H1 (cell line): ENCODE results near the gene KCTD8. TPM values are rescaled to one million over a fixed set of nuclear protein-coding genes. Genes with fewer than 3 reads are reported as not detected.

Source experiments
- CTCF ChIA-PET: fragments of 300-600 bp; sonication (Branson Sonifier 250); formaldehyde crosslinking; loops from one replicate; lab custom pipeline; 2021; ENCODE audit not compliant: partially characterized antibody; lab: Charles Lee
- POLR2A ChIA-PET: fragments of 300-600 bp; sonication (Branson Sonifier 250); formaldehyde crosslinking; loops from one replicate; lab custom pipeline; 2021; ENCODE audit warnings: inconsistent platforms; ENCODE audit not compliant: partially characterized antibody; lab: Charles Lee
- DNase-seq, 2 experiments: peaks; one replicate each; pipeline versions ENCODE4 v3.0.0 to v3.0.0-alpha.2; 2010 to 2022; ENCODE audit warnings: low spot score in 2 of 2, low read depth in 1 of 2, mixed read lengths in 1 of 2
- FAIRE-seq: peaks from 2 replicates; lab custom pipeline; 2011; peaks lifted over from hg19 to GRCh38; lab: Jason Lieb, UNC
- H2AFZ ChIP-seq: 2 replicates; pipeline ENCODE4 v1.8.1; 2012; ENCODE audit warnings: low read length, inconsistent platforms
- H2AK5ac ChIP-seq: 2 replicates; pipeline ENCODE4 v1.6.1; 2013; ENCODE audit warnings: low read depth, low read length
- H2BK120ac ChIP-seq: replicated peaks from 2 replicates; pipeline ENCODE3; 2013; ENCODE audit warnings: low read depth, low read length, inconsistent platforms
- H2BK12ac ChIP-seq: 2 replicates; pipeline ENCODE4 v1.6.1; 2013; ENCODE audit warnings: low read depth, low read length
- H2BK15ac ChIP-seq: 2 replicates; pipeline ENCODE4 v1.6.1; 2013; ENCODE audit warnings: low read length
- H2BK20ac ChIP-seq: 2 replicates; pipeline ENCODE4 v1.6.1; 2013; ENCODE audit warnings: low read length
- H2BK5ac ChIP-seq: 2 replicates; pipeline ENCODE4 v1.6.1; 2013; ENCODE audit warnings: low read depth, low read length
- H3K14ac ChIP-seq: 2 replicates; pipeline ENCODE4 v1.6.1; 2013; ENCODE audit warnings: inconsistent platforms; ENCODE audit not compliant: insufficient read length
- H3K18ac ChIP-seq: 2 replicates; pipeline ENCODE4 v1.6.1; 2013; ENCODE audit warnings: low read length; ENCODE audit errors: extremely low read depth
- H3K23ac ChIP-seq: 2 replicates; pipeline ENCODE4 v1.6.1; 2013; ENCODE audit warnings: inconsistent platforms; ENCODE audit not compliant: insufficient read length
- H3K23me2 ChIP-seq: 2 replicates; pipeline ENCODE4 v1.6.1; 2013; ENCODE audit warnings: low read depth, low read length
- H3K27ac ChIP-seq: 2 replicates; pipeline ENCODE4 v1.6.1; 2011; ENCODE audit warnings: low read depth, low read length, inconsistent platforms
- H3K27me3 ChIP-seq, 4 experiments: replicated peaks in 1 of 4; 1 replicate in 1 of 4; 2 replicates in 3 of 4; pipeline versions ENCODE4 v1.6.1 to v1.8.1; 2011 to 2013; ENCODE audit warnings: low read length in 3 of 4, mild to moderate bottlenecking in 3 of 4, inconsistent platforms in 2 of 4, mixed read lengths in 2 of 4, moderate library complexity in 1 of 4; ENCODE audit not compliant: control insufficient read depth in 3 of 4, insufficient read depth in 3 of 4; ENCODE audit errors: extremely low read depth in 1 of 4
- H3K36me3 ChIP-seq, 4 experiments: 2 replicates each; pipeline versions ENCODE4 v1.6.1 to v1.8.1; 2011 to 2013; ENCODE audit warnings: mild to moderate bottlenecking in 4 of 4, low read length in 3 of 4, moderate library complexity in 2 of 4, control low read depth in 1 of 4, inconsistent platforms in 1 of 4; ENCODE audit not compliant: insufficient read depth in 4 of 4, control insufficient read depth in 2 of 4
- H3K4ac ChIP-seq: replicated peaks from 2 replicates; pipeline ENCODE3; 2013; ENCODE audit warnings: low read length, low read depth, mixed read lengths, inconsistent platforms; ENCODE audit not compliant: insufficient read length
- H3K4me1 ChIP-seq, 4 experiments: replicated peaks in 1 of 4; 1 replicate in 1 of 4; 2 replicates in 3 of 4; pipeline versions ENCODE4 v1.6.1 to v1.8.1; 2011 to 2013; ENCODE audit warnings: low read length in 3 of 4, inconsistent platforms in 2 of 4, mixed read lengths in 1 of 4; ENCODE audit not compliant: insufficient read depth in 4 of 4, control insufficient read depth in 3 of 4
- H3K4me2 ChIP-seq, 2 experiments: 2 replicates each; pipeline versions ENCODE4 v1.6.1 to v1.8.1; 2011 to 2013; ENCODE audit warnings: low read depth in 2 of 2, low read length in 2 of 2, control low read depth in 1 of 2, inconsistent platforms in 1 of 2, mild to moderate bottlenecking in 1 of 2; ENCODE audit not compliant: insufficient read depth in 1 of 2
- H3K4me3 ChIP-seq, 4 experiments: fragments of 200-600, 300-600 bp in 1 of 4; sonication (generic), shearing (Covaris generic), sonication (Bioruptor Twin) in 1 of 4; 2 replicates each; pipeline versions ENCODE4 v1.5.1 to v1.8.1; 2011 to 2016; ENCODE audit warnings: low read length in 4 of 4, low read depth in 3 of 4, control low read depth in 2 of 4, inconsistent platforms in 2 of 4, mild to moderate bottlenecking in 2 of 4, mixed read lengths in 1 of 4, moderate library complexity in 1 of 4; ENCODE audit not compliant: insufficient read depth in 2 of 4; ENCODE audit errors: extremely low read depth in 1 of 4
- H3K56ac ChIP-seq: replicated peaks from 2 replicates; pipeline ENCODE3; 2013; ENCODE audit warnings: low read depth, mild to moderate bottlenecking, mixed read lengths, low read length, inconsistent platforms; ENCODE audit not compliant: insufficient read length
- H3K79me1 ChIP-seq: 2 replicates; pipeline ENCODE4 v1.6.1; 2013; ENCODE audit warnings: low read depth, low read length, control low read depth
- H3K79me2 ChIP-seq, 2 experiments: 2 replicates each; pipeline versions ENCODE4 v1.6.1 to v1.8.1; 2012 to 2013; ENCODE audit warnings: low read length in 2 of 2, mild to moderate bottlenecking in 2 of 2, inconsistent platforms in 1 of 2; ENCODE audit not compliant: insufficient read depth in 2 of 2, control insufficient read depth in 1 of 2
- H3K9ac ChIP-seq, 4 experiments: replicated peaks in 1 of 4; 1 replicate in 1 of 4; 2 replicates in 3 of 4; pipeline versions ENCODE4 v1.6.1 to v1.8.1; 2011 to 2013; ENCODE audit warnings: low read depth in 3 of 4, low read length in 3 of 4, control low read depth in 2 of 4, mild to moderate bottlenecking in 2 of 4, moderate library complexity in 2 of 4, inconsistent platforms in 1 of 4; ENCODE audit errors: extremely low read depth in 1 of 4
- H3K9me3 ChIP-seq, 2 experiments: 2 replicates each; pipeline versions ENCODE4 v1.6.1 to v1.8.1; 2012 to 2013; ENCODE audit warnings: mild to moderate bottlenecking in 2 of 2, moderate library complexity in 2 of 2, control low read depth in 1 of 2, inconsistent platforms in 1 of 2, low read depth in 1 of 2, low read length in 1 of 2, mixed read lengths in 1 of 2; ENCODE audit not compliant: insufficient read depth in 2 of 2
- H4K20me1 ChIP-seq, 2 experiments: replicated peaks in 1 of 2; 2 replicates each; pipeline versions ENCODE3 to v1.8.1; 2011 to 2013; ENCODE audit warnings: inconsistent platforms in 2 of 2, low read length in 2 of 2, mild to moderate bottlenecking in 1 of 2; ENCODE audit not compliant: insufficient read depth in 2 of 2, control insufficient read depth in 1 of 2
- H4K5ac ChIP-seq: 2 replicates; pipeline ENCODE4 v1.6.1; 2013; ENCODE audit warnings: low read length, low read depth, mixed read lengths, inconsistent platforms; ENCODE audit not compliant: insufficient read length
- H4K8ac ChIP-seq: 2 replicates; pipeline ENCODE4 v1.8.0; 2013; ENCODE audit warnings: mild to moderate bottlenecking, moderate library complexity, low read length, inconsistent platforms; ENCODE audit not compliant: insufficient read depth; ENCODE audit errors: extremely low read depth
- H4K91ac ChIP-seq: replicated peaks from 2 replicates; pipeline ENCODE3; 2013; ENCODE audit warnings: low read length, mixed read lengths, inconsistent platforms; ENCODE audit not compliant: insufficient read length
- CREB1 ChIP-seq: IDR thresholded peaks from 2 replicates; pipeline ENCODE4 v1.6.1; 2012; ENCODE audit warnings: inconsistent platforms
- KDM5A ChIP-seq: fragments of 200-600 bp; IDR thresholded peaks from 2 replicates; pipeline ENCODE4 v1.7.1; 2012; ENCODE audit warnings: mild to moderate bottlenecking, low read length, inconsistent platforms, mixed read lengths
- RAD21 ChIP-seq, 2 experiments: IDR thresholded peaks in 1 of 2; conservative IDR thresholded peaks in 1 of 2; 2 replicates each; pipeline ENCODE4 v1.6.1; 2011; ENCODE audit warnings: low read depth in 2 of 2, low read length in 2 of 2, improper control_type of control experiment in 1 of 2, inconsistent platforms in 1 of 2, mild to moderate bottlenecking in 1 of 2, moderate library complexity in 1 of 2
- SAP30 ChIP-seq: fragments of 300-600 bp; sonication (generic); IDR thresholded peaks from 2 replicates; pipeline ENCODE4 v1.7.1; 2012; ENCODE audit warnings: low read length, moderate library complexity, mild to moderate bottlenecking, inconsistent platforms; ENCODE audit not compliant: insufficient read depth, insufficient replicate concordance
- WGBS, 2 experiments: shearing (Covaris generic) in 1 of 2; methylation state at CpG; one replicate each; pipeline versions ENCODE4 v1.1.6 to v1.1.7; 2013 to 2015; ENCODE audit warnings: low lambda C conversion rate in 2 of 2, mixed read lengths in 2 of 2, inconsistent platforms in 1 of 2, low coverage in 1 of 2, missing lambda C conversion rate in 1 of 2; ENCODE audit not compliant: insufficient replicate concordance in 2 of 2, insufficient coverage in 1 of 2, insufficient read length in 1 of 2; ENCODE audit errors: extremely low coverage in 1 of 2, missing lambda C conversion rate in 1 of 2; 5-methylcytosine and 5-hydroxymethylcytosine counted together
- polyA plus RNA-seq, 7 experiments: library from polyadenylated mRNA; depleted of rRNA in 3 of 7; stranded (reverse) in 5 of 7; unstranded in 2 of 7; fragments of >200 nt in 5 of 7; fragments of 200-250 nt in 2 of 7; gene quantifications; 1 replicate in 5 of 7; 2 replicates in 1 of 7; 4 replicates in 1 of 7; pipeline versions ENCODE4 v1.2.1 to v1.2.3, GENCODE V29; 2011 to 2013; ENCODE audit warnings: missing spikeins in 2 of 7, mixed read lengths in 2 of 7
- total RNA-seq: library from RNA; stranded (reverse); fragmentation: NEBNext Ultra II Directional; extraction: Animal tissue kit (Norgen Biotek cat#: 25700); gene quantifications from 2 replicates; pipeline ENCODE4 v1.2.1, GENCODE V29; 2021

KCTD8 gene
- total and polyA plus RNA-seq, 2 of the 8 experiments (the other 6 are each of a cell fraction or from before 2014, with no cell fraction given): 2.9 to 3.7 TPM

DNA sequence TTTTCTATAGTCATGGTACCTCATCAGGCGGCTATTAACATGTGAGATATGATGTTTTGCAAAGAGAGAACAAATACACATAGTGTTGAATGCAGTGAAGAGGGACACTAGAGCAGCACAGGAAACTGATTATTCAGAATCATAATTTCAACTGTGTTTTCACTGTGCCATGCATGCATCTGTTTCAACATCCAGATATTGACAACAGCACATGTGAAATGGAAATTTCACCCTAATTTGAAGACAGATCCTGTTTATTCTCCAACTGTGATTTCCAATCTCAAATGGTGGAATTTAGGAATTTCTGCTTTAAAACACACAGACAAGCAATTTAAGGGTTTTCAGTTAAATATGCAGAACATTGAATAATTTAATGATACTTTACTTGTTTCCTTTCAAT lies 288.6 kb downstream of the KCTD8 start:
- Histone ChIP-seq H3K9me3 (no peaks in the 10 kb centered on the region), H3K4me1 (no peaks in the 10 kb centered on the region), H3K27ac (no peak overlapping the region), H3K4me3 (no peak overlapping the region), H3K79me1 (no peaks in the 10 kb centered on the region), H3K79me2 (no peaks in the 10 kb centered on the region), H3K9ac (no peak overlapping the region), H2BK12ac (no peak overlapping the region), H3K36me3 (no peaks in the 10 kb centered on the region), H3K14ac (no peak overlapping the region), H4K20me1 (no peaks in the 10 kb centered on the region), H2BK15ac (no peak overlapping the region), H3K23me2 (no peaks in the 10 kb centered on the region), H3K23ac (no peak overlapping the region), H2AFZ (no peak overlapping the region), H3K4me2 (no peak overlapping the region), H3K18ac (no peak overlapping the region), H4K8ac (no peak overlapping the region), H4K91ac (no peak overlapping the region), H2BK120ac (no peak overlapping the region), H2AK5ac (no peak overlapping the region), H4K5ac (no peak overlapping the region), H3K56ac (no peak overlapping the region), H2BK5ac (no peak overlapping the region), H3K27me3 (no peaks in the 10 kb centered on the region), H3K4ac (no peak overlapping the region), H2BK20ac (no peak overlapping the region)
- no peak for TF ChIP-seq RAD21 (IDR thresholded peaks at IDR 0.05 in 1 of 2, conservative IDR thresholded peaks at IDR 0.05 in 1 of 2; ENCODE audit: low read depth in 2 of 2, low read length in 2 of 2)
- TF ChIP-seq CREB1: no peak
- TF ChIP-seq KDM5A: no peak
- no peak for TF ChIP-seq SAP30
- FAIRE-seq: no peak
- CTCF ChIA-PET: no interaction called here
- POLR2A ChIA-PET: no interaction called here
- 100% methylated on average over 1 of the region's 1 CpG; no CpG with 5 or more reads in 1 of the 2 experiments for WGBS, 2 experiments
- DNase-seq: no peak
